H1 (cell line): ENCODE results near the gene CCDC106. TPM values are rescaled to one million over a fixed set of nuclear protein-coding genes. Genes with fewer than 3 reads are reported as not detected.

Experiments
- BRCA1 ChIP-seq: IDR thresholded peaks from 2 replicates; pipeline ENCODE4 v1.6.1; 2012; ENCODE audit warnings: low read depth, low read length, improper control_type of control experiment
- E2F6 ChIP-seq: IDR thresholded peaks from 2 replicates; pipeline ENCODE4 v1.6.1; 2012; ENCODE audit warnings: inconsistent platforms
- EZH2 ChIP-seq: fragments of 200-600 bp; sonication (generic); IDR thresholded peaks from 2 replicates; pipeline ENCODE4 v1.7.1; 2012; ENCODE audit warnings: low read depth, mild to moderate bottlenecking, moderate library complexity, low read length, inconsistent platforms; ENCODE audit not compliant: severe bottlenecking
- RBBP5 ChIP-seq: IDR thresholded peaks from 2 replicates; pipeline ENCODE4 v1.7.1; 2012; ENCODE audit warnings: low read depth, mild to moderate bottlenecking, inconsistent platforms, low read length, moderate library complexity, borderline replicate concordance
- RNF2 ChIP-seq: fragments of 200-900, 300-1000 bp; sonication (generic); IDR thresholded peaks from 2 replicates; pipeline ENCODE4 v1.7.1; 2016; ENCODE audit warnings: borderline replicate concordance, low read depth, mild to moderate bottlenecking, antibody characterized with exemption, low read length; ENCODE audit not compliant: poor library complexity, severe bottlenecking; ENCODE audit errors: missing control alignments
- SIX5 ChIP-seq: IDR thresholded peaks from 2 replicates; pipeline ENCODE4 v1.6.1; 2011; ENCODE audit warnings: mild to moderate bottlenecking, low read depth, low read length
- polyA plus RNA-seq, 7 experiments: library from polyadenylated mRNA; depleted of rRNA in 3 of 7; stranded (reverse) in 5 of 7; unstranded in 2 of 7; fragments of >200 nt in 5 of 7; fragments of 200-250 nt in 2 of 7; gene quantifications; 1 replicate in 5 of 7; 2 replicates in 1 of 7; 4 replicates in 1 of 7; pipeline versions ENCODE4 v1.2.1 to v1.2.3, GENCODE V29; 2011 to 2013; ENCODE audit warnings: missing spikeins in 2 of 7, mixed read lengths in 2 of 7
- total RNA-seq: library from RNA; stranded (reverse); fragmentation: NEBNext Ultra II Directional; extraction: Animal tissue kit (Norgen Biotek cat#: 25700); gene quantifications from 2 replicates; pipeline ENCODE4 v1.2.1, GENCODE V29; 2021
- TF ChIP-seq, protein P1 (sequence below): IDR thresholded peaks from 2 replicates; pipeline ENCODE4 v1.6.1; 2012; ENCODE audit warnings: inconsistent platforms
- TF ChIP-seq, protein P2 (sequence below), 3 experiments: IDR thresholded peaks; 1 replicate in 2 of 3; 2 replicates in 1 of 3; pipeline versions ENCODE4 v1.5.1 to v1.6.1; 2011; ENCODE audit warnings: low read length in 3 of 3, mild to moderate bottlenecking in 3 of 3, inconsistent platforms in 2 of 3, low read depth in 1 of 3, moderate library complexity in 1 of 3; ENCODE audit not compliant: insufficient read depth in 1 of 3; ENCODE audit errors: control extremely low read depth in 1 of 3

Gene CCDC106
- total and polyA plus RNA-seq, 2 of the 8 experiments (the other 6 are each of a cell fraction or from before 2014, with no cell fraction given): 12.0 to 20.1 TPM

DNA sequence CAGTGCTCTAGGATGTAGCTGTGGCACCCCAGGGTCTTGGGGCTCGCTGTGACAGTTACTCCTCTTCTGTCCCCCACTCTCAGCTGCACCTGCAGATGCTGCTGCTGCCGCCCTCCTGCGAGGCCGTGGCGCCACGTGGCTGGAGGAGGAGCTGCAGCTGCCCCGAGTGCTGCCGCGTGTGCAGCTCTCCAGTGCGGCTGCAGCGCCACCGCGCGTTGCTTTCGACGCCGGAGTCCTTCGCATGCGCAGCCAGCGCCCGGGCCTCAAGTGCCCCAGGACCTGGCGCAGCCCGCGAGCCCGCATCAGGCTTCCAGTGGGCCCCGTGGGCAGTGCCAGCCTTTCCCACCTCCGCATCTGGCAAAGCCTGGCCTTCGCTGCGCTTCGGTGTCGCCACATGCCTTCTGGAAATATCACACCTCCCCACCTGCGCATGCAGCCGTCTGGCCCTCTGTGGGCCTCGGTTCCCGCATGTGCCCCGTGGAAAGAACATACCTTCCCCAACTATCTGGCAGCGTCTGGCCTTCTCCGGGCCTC lies 7.9 kb upstream of the CCDC106 start (continued):
- TF ChIP-seq RNF2 (no peak), E2F6 (peak; percentile 91), SIX5 (no peak), BRCA1 (no peak), EZH2 (no peak), RBBP5 (no peak)
- TF ChIP-seq, protein P1, sequence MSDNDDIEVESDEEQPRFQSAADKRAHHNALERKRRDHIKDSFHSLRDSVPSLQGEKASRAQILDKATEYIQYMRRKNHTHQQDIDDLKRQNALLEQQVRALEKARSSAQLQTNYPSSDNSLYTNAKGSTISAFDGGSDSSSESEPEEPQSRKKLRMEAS: peak; percentile 97
- TF ChIP-seq, protein P2, sequence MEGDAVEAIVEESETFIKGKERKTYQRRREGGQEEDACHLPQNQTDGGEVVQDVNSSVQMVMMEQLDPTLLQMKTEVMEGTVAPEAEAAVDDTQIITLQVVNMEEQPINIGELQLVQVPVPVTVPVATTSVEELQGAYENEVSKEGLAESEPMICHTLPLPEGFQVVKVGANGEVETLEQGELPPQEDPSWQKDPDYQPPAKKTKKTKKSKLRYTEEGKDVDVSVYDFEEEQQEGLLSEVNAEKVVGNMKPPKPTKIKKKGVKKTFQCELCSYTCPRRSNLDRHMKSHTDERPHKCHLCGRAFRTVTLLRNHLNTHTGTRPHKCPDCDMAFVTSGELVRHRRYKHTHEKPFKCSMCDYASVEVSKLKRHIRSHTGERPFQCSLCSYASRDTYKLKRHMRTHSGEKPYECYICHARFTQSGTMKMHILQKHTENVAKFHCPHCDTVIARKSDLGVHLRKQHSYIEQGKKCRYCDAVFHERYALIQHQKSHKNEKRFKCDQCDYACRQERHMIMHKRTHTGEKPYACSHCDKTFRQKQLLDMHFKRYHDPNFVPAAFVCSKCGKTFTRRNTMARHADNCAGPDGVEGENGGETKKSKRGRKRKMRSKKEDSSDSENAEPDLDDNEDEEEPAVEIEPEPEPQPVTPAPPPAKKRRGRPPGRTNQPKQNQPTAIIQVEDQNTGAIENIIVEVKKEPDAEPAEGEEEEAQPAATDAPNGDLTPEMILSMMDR (IDR thresholded peaks at IDR 0.05; ENCODE audit: control extremely low read depth in 1 of 3, insufficient read depth in 1 of 3, low read depth in 1 of 3, low read length in 3 of 3): peak in 2 of 3 experiments; percentile 3 to 14; a peak in 3 of 4 replicates
